ENCODE measurements around the gene DRAXIN. TPM values are rescaled to one million over a fixed set of nuclear protein-coding genes. Genes with fewer than 3 reads are reported as not detected.

The DRAXIN gene
- total and polyA plus RNA-seq, 2 donors (not counting 3 experiments of a cell fraction or from before 2014, with no cell fraction given) = 0.44 to 3.2 TPM

- Histone ChIP-seq H3K9ac (replicated peaks; ENCODE audit: extremely low read depth, insufficient read depth, low read length) (no peak overlapping the region), H3K36me3 (ENCODE audit: control insufficient read depth in 2 of 2, extremely low read depth in 1 of 2, insufficient read depth in 2 of 2, low read length in 2 of 2) (no peaks in the 10 kb centered on the region), H3K4me2 (ENCODE audit: insufficient read depth, low read length) (no peak overlapping the region), H3K4me3 (replicated peaks in 1 of 3; ENCODE audit: insufficient read depth in 1 of 3, low read depth in 1 of 3, low read length in 3 of 3) (no peak overlapping the region), H2AFZ (ENCODE audit: low read depth, low read length) (no peak overlapping the region), H3K27ac (ENCODE audit: insufficient read depth, low read depth, low read length) (no peak overlapping the region), H3K79me2 (ENCODE audit: control insufficient read depth, insufficient read depth, low read length) (no peaks in the 10 kb centered on the region), H3K9me1 (replicated peaks; ENCODE audit: control insufficient read depth, extremely low read depth, insufficient read depth, low read length) (no peaks in the 10 kb centered on the region), H3K27me3 (ENCODE audit: control insufficient read depth in 2 of 2, insufficient read depth in 2 of 2, low read length in 2 of 2) (peaks cover 0 to 2% of the 10 kb centered on the region in 2 experiments), H4K20me1 (replicated peaks; ENCODE audit: control insufficient read depth, extremely low read depth, insufficient read depth, low read length) (no peaks in the 10 kb centered on the region), H3K4me1 (ENCODE audit: control insufficient read depth, extremely low read depth, insufficient read depth, low read length) (no peaks in the 10 kb centered on the region), H3K9me3 (replicated peaks; ENCODE audit: control insufficient read depth, insufficient read depth, low read length) (no peaks in the 10 kb centered on the region)
- TF ChIP-seq FOS (IDR thresholded peaks at IDR 0.05; ENCODE audit: borderline replicate concordance, insufficient read depth, low read length) (no peak), POLR2A (IDR thresholded peaks at IDR 0.05; ENCODE audit: low read depth, low read length) (no peak), MYC (IDR thresholded peaks at IDR 0.05; ENCODE audit: low read depth, low read length) (no peak), GATA2 (IDR thresholded peaks at IDR 0.05; ENCODE audit: insufficient read depth, insufficient read length, low read depth, low read length) (no peak), EZH2 (IDR thresholded peaks at IDR 0.05; ENCODE audit: borderline replicate concordance, low read depth, low read length, severe bottlenecking) (no peak), MAX (IDR thresholded peaks at IDR 0.05; ENCODE audit: insufficient read depth, insufficient read length) (no peak), JUN (IDR thresholded peaks at IDR 0.05; ENCODE audit: borderline replicate concordance, insufficient read depth, insufficient read length, low read depth) (no peak), POLR2AphosphoS5 (IDR thresholded peaks at IDR 0.05; ENCODE audit: insufficient read depth, low read depth, low read length) (no peak), CTCF (IDR thresholded peaks at IDR 0.05; ENCODE audit: extremely low read depth in 1 of 2, insufficient read depth in 1 of 2, low read depth in 1 of 2, low read length in 2 of 2) (no peak)
- BruUV-seq (replicated peaks) = no TSS peak
- CTCF ChIA-PET = interaction anchor here (2.8 to 9.8 kb wide), 3 partner anchors 49 to 63 kb away, joined by 9 to 170 read pairs (median 50); partner anchors contain the start of gene FBXO6
- DNase-seq (ENCODE audit: low read depth, low spot score) (no peak), FAIRE-seq (no peak)
- intact Hi-C loops (cut with micrococcal nuclease) (no loop called here), dilution Hi-C loops (cut with MboI; ENCODE audit: extremely low pct_ligation_motif_present, low sequenced_read_pairs) (no loop called here)
- POLR2A ChIA-PET = no interaction called here
These were observed 21.6 kb downstream of the DRAXIN start for GRCh38 chr1:11713095-11713494.
